WTC11 (cell line): ENCODE measurements around the gene RRP36. TPM values are rescaled to one million over a fixed set of nuclear protein-coding genes. Genes with fewer than 3 reads are reported as not detected.
A peak's percentile ranks its signal among the peaks of the same experiment; 100 is the strongest.

Experiments
- ATAC-seq: fragments of 200-7000 bp; cut with Tn5 transposase; 2 replicates; pipeline ENCODE4 v1.10.0; 2021; ENCODE audit warnings: mild to moderate bottlenecking, moderate library complexity
- CTCF ChIA-PET: fragments of 300-600 bp; sonication (Branson Sonifier 250); formaldehyde crosslinking; loops from one replicate; lab custom pipeline; 2021; ENCODE audit warnings: antibody characterized with exemption; lab: Charles Lee
- POLR2A ChIA-PET: fragments of 350-600 bp; sonication (Branson Sonifier 250); formaldehyde crosslinking; loops from one replicate; lab custom pipeline; 2021; ENCODE audit warnings: antibody characterized with exemption; lab: Charles Lee
- DNase-seq: peaks from one replicate; pipeline ENCODE4 v3.0.0; 2021; ENCODE audit warnings: low spot score
- H3K27ac Mint-ChIP-seq: 2 replicates; pipeline ENCODE4 v1.8.0; 2021; ENCODE audit warnings: mixed read lengths
- H3K27me3 Mint-ChIP-seq: 2 replicates; pipeline ENCODE4 v1.8.0; 2021; ENCODE audit warnings: low read depth, mild to moderate bottlenecking, moderate library complexity, mixed read lengths
- H3K36me3 Mint-ChIP-seq: 2 replicates; pipeline ENCODE4 v1.8.0; 2021; ENCODE audit warnings: mixed read lengths
- H3K4me1 Mint-ChIP-seq: 2 replicates; pipeline ENCODE4 v1.8.0; 2022; ENCODE audit warnings: mixed read lengths
- H3K4me3 Mint-ChIP-seq: 2 replicates; pipeline ENCODE4 v1.8.0; 2021; ENCODE audit warnings: mild to moderate bottlenecking, moderate library complexity, mixed read lengths
- H3K9me3 Mint-ChIP-seq: 2 replicates; pipeline ENCODE4 v1.8.0; 2021; ENCODE audit warnings: mixed read lengths
- ATF1 ChIP-seq: sonication (generic); formaldehyde crosslinking; IDR thresholded peaks from 2 replicates; pipeline ENCODE4 v1.8.1; 2023; ENCODE audit warnings: mild to moderate bottlenecking, moderate library complexity, missing genetic modification reagents
- CREM ChIP-seq: sonication (generic); formaldehyde crosslinking; IDR thresholded peaks from 2 replicates; pipeline ENCODE4 v1.8.1; 2022; ENCODE audit warnings: mild to moderate bottlenecking, missing genetic modification reagents, moderate library complexity
- CTCF ChIP-seq: fragments of 200-600 bp; IDR thresholded peaks from 2 replicates; pipeline ENCODE4 v1.8.0; 2022; ENCODE audit warnings: antibody characterized with exemption
- GRHL2 ChIP-seq: fragments of 250-450 bp; sonication (Bioruptor Pico); IDR thresholded peaks from 2 replicates; pipeline ENCODE4 v1.8.0; 2022; ENCODE audit warnings: mild to moderate bottlenecking, moderate library complexity; ENCODE audit not compliant: insufficient replicate concordance, severe bottlenecking
- IRF2 ChIP-seq: sonication (generic); formaldehyde crosslinking; IDR thresholded peaks from 2 replicates; pipeline ENCODE4 v1.8.0; 2022; ENCODE audit warnings: low read depth, missing genetic modification reagents, borderline replicate concordance
- NFE2L1 ChIP-seq: sonication (generic); formaldehyde crosslinking; IDR thresholded peaks from 2 replicates; pipeline ENCODE4 v1.8.1; 2023; ENCODE audit warnings: missing genetic modification reagents
- OVOL2 ChIP-seq: fragments of 250-450 bp; sonication (Bioruptor Pico); IDR thresholded peaks from 2 replicates; pipeline ENCODE4 v1.9.0; 2021; ENCODE audit warnings: mild to moderate bottlenecking, borderline replicate concordance
- PRDM15 ChIP-seq: sonication (generic); formaldehyde crosslinking; IDR thresholded peaks from 2 replicates; pipeline ENCODE4 v1.8.0; 2022; ENCODE audit warnings: missing genetic modification reagents
- RELA ChIP-seq: sonication (generic); formaldehyde crosslinking; IDR thresholded peaks from 2 replicates; pipeline ENCODE4 v1.8.1; 2022; ENCODE audit warnings: missing genetic modification reagents, mild to moderate bottlenecking, borderline replicate concordance
- RORB ChIP-seq: fragments of 250-450 bp; sonication (Bioruptor Pico); IDR thresholded peaks from 2 replicates; pipeline ENCODE4 v1.9.0; 2021; ENCODE audit warnings: mild to moderate bottlenecking
- SMAD3 ChIP-seq: sonication (generic); formaldehyde crosslinking; IDR thresholded peaks from 2 replicates; pipeline ENCODE4 v1.8.0; 2022; ENCODE audit warnings: missing genetic modification reagents, mild to moderate bottlenecking, borderline replicate concordance
- SP1 ChIP-seq: sonication (generic); formaldehyde crosslinking; conservative IDR thresholded peaks from 2 replicates; pipeline ENCODE4 v1.8.1; 2022; ENCODE audit warnings: missing genetic modification reagents
- TCF7 ChIP-seq: sonication (generic); formaldehyde crosslinking; IDR thresholded peaks from 2 replicates; pipeline ENCODE4 v1.8.0; 2022; ENCODE audit warnings: mild to moderate bottlenecking, low read depth, missing genetic modification reagents, moderate library complexity
- ZBTB21 ChIP-seq: sonication (generic); formaldehyde crosslinking; IDR thresholded peaks from 2 replicates; pipeline ENCODE4 v1.8.1; 2023; ENCODE audit warnings: mild to moderate bottlenecking, missing genetic modification reagents, borderline replicate concordance
- ZBTB43 ChIP-seq: sonication (generic); formaldehyde crosslinking; IDR thresholded peaks from 2 replicates; pipeline ENCODE4 v1.8.1; 2023; ENCODE audit warnings: mild to moderate bottlenecking, missing genetic modification reagents
- ZNF219 ChIP-seq: sonication (generic); formaldehyde crosslinking; IDR thresholded peaks from 2 replicates; pipeline ENCODE4 v1.8.0; 2023; ENCODE audit warnings: missing genetic modification reagents, mild to moderate bottlenecking, borderline replicate concordance
- ZNF317 ChIP-seq: sonication (generic); formaldehyde crosslinking; IDR thresholded peaks from 2 replicates; pipeline ENCODE4 v1.8.1; 2023; ENCODE audit warnings: low read depth, mild to moderate bottlenecking, moderate library complexity, missing genetic modification reagents, borderline replicate concordance
- ZNF512 ChIP-seq: sonication (generic); formaldehyde crosslinking; IDR thresholded peaks from 2 replicates; pipeline ENCODE4 v1.8.1; 2022; ENCODE audit warnings: missing genetic modification reagents, borderline replicate concordance
- ZNF532 ChIP-seq: fragments of 250-450 bp; sonication (Bioruptor Pico); IDR thresholded peaks from 2 replicates; pipeline ENCODE4 v1.9.0; 2021; ENCODE audit warnings: mild to moderate bottlenecking, borderline replicate concordance
- ZNF671 ChIP-seq: fragments of 250-450 bp; sonication (Bioruptor Pico); IDR thresholded peaks from 2 replicates; pipeline ENCODE4 v1.8.0; 2021; ENCODE audit warnings: mild to moderate bottlenecking
- ZSCAN18 ChIP-seq: fragments of 250-450 bp; sonication (Bioruptor Pico); IDR thresholded peaks from 2 replicates; pipeline ENCODE4 v2.1.2; 2022; ENCODE audit warnings: mild to moderate bottlenecking, moderate library complexity
- total RNA-seq: library from RNA; stranded (reverse); gene quantifications from 3 replicates; pipeline ENCODE4 v1.2.3, GENCODE V29; 2021

The RRP36 gene
- total RNA-seq, 1 experiment from 2014 or later, result 81.0 TPM

- ChIA-PET POLR2A (interaction anchor here (0.6 to 2.6 kb wide), 15 partner anchors 13 to 211 kb away, joined by 3 to 10 read pairs (median 4); partner anchors contain the start of genes CNPY3, CUL9, KLC4 and KLHDC3), CTCF (interaction anchor here (0.5 to 3.2 kb wide), 25 partner anchors 13 to 233 kb away, joined by 3 to 50 read pairs (median 4); partner anchors contain the start of genes CNPY3, CRIP3, CUL7 and DNPH1)
- Mint-ChIP-seq H3K4me1 (peaks cover 38% of the 10 kb centered on the region), H3K27ac (no peak within 1 kb of the TSS), H3K9me3 (no peaks in the 10 kb centered on the region), H3K27me3 (no peaks in the 10 kb centered on the region; the same call in 1 of the 2 replicates), H3K36me3 (no peaks in the 10 kb centered on the region), H3K4me3 (peak within 1 kb of the TSS; percentile 84)
- peak; percentile 73 for ATAC-seq
- peak; percentile 86 for DNase-seq
- no peak for TF ChIP-seq ZNF219 (CRISPR knock-in tag)
- no peak for TF ChIP-seq ZNF317 (CRISPR knock-in tag)
- TF ChIP-seq NFE2L1 (CRISPR knock-in tag), result no peak
- TF ChIP-seq RORB (CRISPR knock-in tag), result no peak
- TF ChIP-seq ZNF671, result no peak
- no peak for TF ChIP-seq ZNF512 (CRISPR knock-in tag)
- TF ChIP-seq CTCF, result no peak
- TF ChIP-seq SP1 (CRISPR knock-in tag), result peak; percentile 79
- TF ChIP-seq ATF1, result no peak
- TF ChIP-seq ZBTB21 (CRISPR knock-in tag), result no peak
- no peak for TF ChIP-seq ZBTB43
- TF ChIP-seq ZSCAN18 (CRISPR knock-in tag), result no peak
- TF ChIP-seq PRDM15 (CRISPR knock-in tag), result no peak
- TF ChIP-seq OVOL2 (CRISPR knock-in tag), result no peak
- TF ChIP-seq CREM (CRISPR knock-in tag), result no peak
- no peak for TF ChIP-seq TCF7
- no peak for TF ChIP-seq ZNF532
- TF ChIP-seq IRF2 (CRISPR knock-in tag), result no peak
- TF ChIP-seq RELA, result no peak
- TF ChIP-seq SMAD3 (CRISPR knock-in tag), result no peak
- no peak for TF ChIP-seq GRHL2 (CRISPR knock-in tag)
These were observed 54.4 kb downstream of the RRP36 start, which contains the start of gene PTK7 for GRCh38 chr6:43075670-43076463. PTK7 (plus strand) TSS chr6:43076314; CDS start chr6:43076489, 175 bp downstream.
